WTC11 (cell line): ENCODE data around the gene NRG3.

Experiments used
- RELA ChIP-seq: sonication (generic); formaldehyde crosslinking; IDR thresholded peaks from 2 replicates; pipeline ENCODE4 v1.8.1; 2022; ENCODE audit warnings: missing genetic modification reagents, mild to moderate bottlenecking, borderline replicate concordance
- TF ChIP-seq, protein P1 (sequence below): fragments of 200-600 bp; IDR thresholded peaks from 2 replicates; pipeline ENCODE4 v1.8.0; 2022; ENCODE audit warnings: antibody characterized with exemption
- TF ChIP-seq, protein P2 (sequence below): sonication (generic); formaldehyde crosslinking; IDR thresholded peaks from 2 replicates; pipeline ENCODE4 v1.8.1; 2022; ENCODE audit warnings: mild to moderate bottlenecking, missing genetic modification reagents, moderate library complexity, borderline replicate concordance

GRCh38 chr10:81874875-81875466 is at the start of gene NRG3:
- TF ChIP-seq, protein P1, sequence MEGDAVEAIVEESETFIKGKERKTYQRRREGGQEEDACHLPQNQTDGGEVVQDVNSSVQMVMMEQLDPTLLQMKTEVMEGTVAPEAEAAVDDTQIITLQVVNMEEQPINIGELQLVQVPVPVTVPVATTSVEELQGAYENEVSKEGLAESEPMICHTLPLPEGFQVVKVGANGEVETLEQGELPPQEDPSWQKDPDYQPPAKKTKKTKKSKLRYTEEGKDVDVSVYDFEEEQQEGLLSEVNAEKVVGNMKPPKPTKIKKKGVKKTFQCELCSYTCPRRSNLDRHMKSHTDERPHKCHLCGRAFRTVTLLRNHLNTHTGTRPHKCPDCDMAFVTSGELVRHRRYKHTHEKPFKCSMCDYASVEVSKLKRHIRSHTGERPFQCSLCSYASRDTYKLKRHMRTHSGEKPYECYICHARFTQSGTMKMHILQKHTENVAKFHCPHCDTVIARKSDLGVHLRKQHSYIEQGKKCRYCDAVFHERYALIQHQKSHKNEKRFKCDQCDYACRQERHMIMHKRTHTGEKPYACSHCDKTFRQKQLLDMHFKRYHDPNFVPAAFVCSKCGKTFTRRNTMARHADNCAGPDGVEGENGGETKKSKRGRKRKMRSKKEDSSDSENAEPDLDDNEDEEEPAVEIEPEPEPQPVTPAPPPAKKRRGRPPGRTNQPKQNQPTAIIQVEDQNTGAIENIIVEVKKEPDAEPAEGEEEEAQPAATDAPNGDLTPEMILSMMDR: no peak
- no peak for TF ChIP-seq RELA (CRISPR knock-in tag)
- TF ChIP-seq, protein P2, sequence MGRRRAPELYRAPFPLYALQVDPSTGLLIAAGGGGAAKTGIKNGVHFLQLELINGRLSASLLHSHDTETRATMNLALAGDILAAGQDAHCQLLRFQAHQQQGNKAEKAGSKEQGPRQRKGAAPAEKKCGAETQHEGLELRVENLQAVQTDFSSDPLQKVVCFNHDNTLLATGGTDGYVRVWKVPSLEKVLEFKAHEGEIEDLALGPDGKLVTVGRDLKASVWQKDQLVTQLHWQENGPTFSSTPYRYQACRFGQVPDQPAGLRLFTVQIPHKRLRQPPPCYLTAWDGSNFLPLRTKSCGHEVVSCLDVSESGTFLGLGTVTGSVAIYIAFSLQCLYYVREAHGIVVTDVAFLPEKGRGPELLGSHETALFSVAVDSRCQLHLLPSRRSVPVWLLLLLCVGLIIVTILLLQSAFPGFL (CRISPR knock-in tag): no peak
